Activated effector memory CD4-positive, alpha-beta T cell treated with anti-CD3 and anti-CD28 coated beads, Interleukin-2, amount 50 U/mL, for 16 hours (primary cell): ENCODE results near the gene PTPN4.
A peak's percentile ranks its signal among the peaks of the same experiment; 100 is the strongest.
"Not testable (repeated sequence)": the region's sequence is repeated elsewhere in the genome, so short reads cannot be mapped to it uniquely, and the experiment has no call there.

ENCODE experiments used
- DNase-seq: peaks from one replicate; pipeline ENCODE4 v3.0.0-alpha.2; 2020

Gene PTPN4

DNA sequence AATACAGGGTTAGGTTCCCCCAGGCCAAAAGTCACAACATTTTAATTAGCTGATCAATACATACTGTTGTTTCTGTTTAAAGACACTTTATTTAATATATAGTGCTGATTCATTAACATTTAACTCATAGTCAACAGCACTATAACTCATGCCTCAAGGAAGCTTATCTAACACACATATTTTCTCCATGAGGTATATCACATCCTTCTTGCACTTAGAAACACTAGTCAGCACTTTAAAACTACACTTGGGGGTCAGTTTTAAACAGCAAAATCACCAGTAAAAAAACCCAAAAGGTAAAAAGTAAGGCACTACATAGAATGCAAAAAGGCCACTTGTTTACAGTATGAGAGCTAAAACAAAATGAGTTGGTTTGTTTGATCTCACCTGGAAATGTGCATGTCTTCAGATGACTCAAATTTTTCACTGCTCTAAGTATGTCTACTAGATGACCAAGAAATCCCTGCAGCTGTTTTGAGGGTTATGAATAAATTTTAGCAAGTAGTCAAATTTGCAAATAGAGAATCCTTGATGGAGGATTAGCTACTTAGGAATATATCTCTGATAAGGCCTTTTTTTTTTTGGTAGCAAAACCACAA is 199.0 kb downstream of the PTPN4 start:
- DNase-seq = no peak

DNA sequence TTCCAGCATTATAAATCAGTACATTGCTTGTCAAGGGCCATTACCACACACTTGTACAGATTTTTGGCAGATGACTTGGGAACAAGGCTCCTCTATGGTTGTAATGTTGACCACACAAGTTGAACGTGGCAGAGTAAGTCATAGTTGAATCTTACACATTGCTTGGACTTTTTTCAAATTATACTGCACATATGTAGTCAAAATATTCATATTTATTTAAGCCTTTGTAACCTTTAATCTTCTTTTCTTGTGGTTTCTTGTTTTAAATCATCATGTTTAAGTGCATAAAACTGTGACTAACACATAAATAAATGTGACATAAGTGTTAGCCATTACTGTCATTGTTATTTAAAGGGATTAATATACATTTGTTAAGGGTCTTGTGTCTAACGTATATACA is 201.1 kb downstream of the PTPN4 start:
- DNase-seq = no peak

DNA sequence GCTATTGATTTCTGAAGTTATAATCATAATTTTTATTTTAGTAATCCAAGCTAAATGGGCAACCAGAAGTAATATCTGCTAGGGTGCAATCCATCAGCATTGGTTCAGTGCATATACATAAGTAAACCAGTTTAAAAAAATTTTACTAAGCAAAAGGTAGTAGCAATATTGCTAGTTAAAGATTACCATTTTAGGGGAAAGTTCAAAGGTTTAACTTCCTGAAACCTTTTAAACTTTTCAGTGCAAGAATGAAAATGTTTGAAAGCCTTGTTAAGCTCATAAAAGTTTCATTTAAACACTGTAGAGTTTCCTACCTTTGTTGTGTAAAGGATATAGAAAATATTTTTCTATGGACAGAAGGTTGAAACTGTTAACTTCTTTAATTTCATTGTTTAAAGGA is 222.2 kb downstream of the PTPN4 start:
- no peak for DNase-seq

DNA sequence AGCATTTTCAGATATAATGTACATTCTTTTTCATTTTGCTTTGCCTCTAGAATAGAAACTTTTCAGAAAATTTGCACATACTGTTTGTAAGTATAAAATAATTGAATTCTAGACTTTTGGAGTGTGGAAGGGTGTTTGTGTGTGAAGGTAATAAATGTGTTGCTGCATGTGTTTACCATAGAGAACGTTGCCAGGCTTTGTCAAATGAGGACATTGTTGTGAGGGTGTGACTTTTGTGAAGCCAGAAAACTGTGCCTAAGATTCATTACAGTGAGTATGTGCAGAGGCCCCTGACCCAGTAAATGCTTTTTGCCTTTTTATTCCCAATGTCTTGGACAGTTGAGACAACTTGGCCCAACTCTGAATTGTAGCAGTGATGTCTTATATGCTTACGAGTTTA is 222.8 kb downstream of the PTPN4 start:
- no peak for DNase-seq

DNA sequence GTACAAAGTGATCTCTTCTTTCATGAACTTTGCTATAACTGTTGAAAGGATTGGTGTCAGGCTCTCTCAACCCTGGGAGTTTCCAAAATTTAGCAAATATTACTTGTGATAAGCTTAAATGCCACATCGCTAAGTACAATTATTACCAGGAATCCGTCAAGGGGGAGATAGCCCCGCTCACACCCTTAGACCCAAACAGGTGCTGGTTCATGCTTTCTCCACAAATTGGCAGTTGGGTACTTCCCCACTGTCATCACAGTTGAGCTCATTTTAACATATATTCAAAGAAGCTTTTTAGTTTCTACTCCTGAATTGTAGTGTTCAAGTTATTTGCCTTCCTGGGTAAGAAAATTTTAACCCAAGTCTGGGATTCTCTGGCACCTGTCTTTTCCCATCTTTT is 223.4 kb downstream of the PTPN4 start:
- DNase-seq = no peak

DNA sequence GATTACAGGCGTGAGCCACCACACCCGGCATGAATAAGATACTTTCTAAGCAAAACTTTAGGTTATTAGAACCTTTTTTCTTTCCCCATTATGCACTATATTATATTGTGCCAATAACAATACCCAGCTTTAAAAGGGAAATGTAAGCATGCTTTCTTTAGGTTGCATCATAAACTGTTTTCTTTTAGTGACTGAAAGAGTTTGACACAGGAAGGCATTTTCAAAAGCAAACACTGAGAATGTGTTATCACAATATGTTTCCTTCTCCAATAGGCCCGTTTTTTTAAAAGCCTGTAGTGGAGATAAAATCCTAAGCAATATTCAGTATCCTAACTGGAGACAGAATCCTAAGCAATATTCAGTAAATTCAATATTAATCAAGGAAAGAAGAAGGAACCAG is 236.4 kb downstream of the PTPN4 start:
- DNase-seq = no peak

DNA sequence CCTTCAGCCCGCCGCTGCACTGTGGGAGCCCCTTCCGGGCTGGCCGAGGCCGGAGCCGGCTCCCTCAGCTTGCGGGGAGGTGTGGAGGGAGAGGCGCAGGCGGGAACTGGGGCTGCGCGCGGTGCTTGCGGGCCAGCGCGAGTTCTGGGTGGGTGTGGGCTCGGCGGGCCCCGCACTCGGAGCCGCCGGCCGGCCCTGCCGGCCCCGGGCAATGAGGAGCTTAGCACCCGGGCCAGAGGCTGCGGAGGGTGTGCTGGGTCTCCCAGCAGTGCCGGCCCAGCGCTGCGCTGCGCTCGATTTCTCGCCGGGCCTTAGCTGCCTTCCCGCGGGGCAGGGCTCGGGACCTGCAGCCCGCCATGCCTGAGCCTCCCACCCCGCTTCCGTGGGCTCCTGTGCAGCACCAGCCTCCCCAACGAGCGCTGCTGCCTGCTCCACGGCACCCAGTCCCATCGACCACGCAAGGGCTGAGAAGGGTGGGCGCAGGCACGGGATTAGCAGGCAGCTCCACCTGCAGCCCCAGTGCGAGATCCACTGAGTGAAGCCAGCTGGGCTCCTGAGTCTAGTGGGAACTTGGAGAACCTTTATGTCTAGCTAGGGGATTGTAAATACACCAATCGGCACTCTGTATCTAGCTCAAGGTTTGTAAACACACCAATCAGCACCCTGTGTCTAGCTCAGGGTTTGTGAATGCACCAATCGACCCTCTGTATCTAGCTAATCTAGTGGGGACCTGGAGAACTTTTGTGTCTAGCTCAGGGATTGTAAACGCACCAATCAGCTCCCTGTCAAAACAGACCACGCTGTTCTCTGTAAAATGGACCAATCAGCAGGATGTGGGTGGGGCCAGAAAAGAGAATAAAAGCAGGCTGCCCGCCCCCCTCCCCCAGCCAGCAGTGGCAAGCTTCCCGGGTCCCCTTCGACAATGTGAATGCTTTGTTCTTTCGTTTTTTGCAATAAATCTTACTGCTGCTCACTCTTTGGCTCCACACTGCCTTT is 237.5 kb downstream of the PTPN4 start:
- not testable (repeated sequence) for DNase-seq

DNA sequence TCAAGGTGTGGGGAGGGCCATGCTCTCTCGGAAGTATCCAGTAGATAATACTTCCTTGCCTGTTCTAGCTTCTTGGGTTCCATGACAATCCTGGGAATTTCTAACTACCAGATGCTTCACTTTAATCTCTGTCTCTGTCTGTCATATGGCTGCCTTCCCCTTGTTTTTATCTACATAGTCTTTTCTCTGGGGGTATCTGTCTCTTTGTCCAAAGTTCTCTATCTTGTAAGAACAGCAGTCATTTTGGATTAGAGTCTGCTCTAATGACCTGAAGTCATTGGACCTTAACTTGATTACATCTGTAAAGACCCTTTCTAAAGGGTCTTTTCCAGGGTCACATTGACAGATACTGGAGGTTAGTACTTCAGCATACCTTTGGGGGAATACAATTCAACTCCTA is 241.7 kb downstream of the PTPN4 start:
- no peak for DNase-seq

DNA sequence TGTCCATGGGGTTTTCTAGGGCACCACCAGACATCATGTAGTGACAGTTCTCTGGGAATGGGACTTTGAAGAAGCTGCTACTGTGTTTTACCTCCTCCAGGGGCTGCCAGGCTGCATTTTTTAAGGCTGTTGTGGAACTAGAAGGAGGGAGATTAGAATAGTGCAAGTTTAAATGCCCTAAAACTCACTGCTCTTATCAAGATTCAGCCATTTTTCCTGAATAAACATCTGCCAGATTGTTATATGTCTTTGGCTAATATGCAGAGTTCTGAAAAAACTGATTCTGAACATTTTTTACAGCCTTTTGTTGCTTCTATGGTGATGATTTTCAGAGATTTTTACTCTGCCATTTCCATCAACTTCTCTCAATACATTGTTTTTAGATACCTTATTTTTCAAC is 244.5 kb downstream of the PTPN4 start:
- DNase-seq = no peak

DNA sequence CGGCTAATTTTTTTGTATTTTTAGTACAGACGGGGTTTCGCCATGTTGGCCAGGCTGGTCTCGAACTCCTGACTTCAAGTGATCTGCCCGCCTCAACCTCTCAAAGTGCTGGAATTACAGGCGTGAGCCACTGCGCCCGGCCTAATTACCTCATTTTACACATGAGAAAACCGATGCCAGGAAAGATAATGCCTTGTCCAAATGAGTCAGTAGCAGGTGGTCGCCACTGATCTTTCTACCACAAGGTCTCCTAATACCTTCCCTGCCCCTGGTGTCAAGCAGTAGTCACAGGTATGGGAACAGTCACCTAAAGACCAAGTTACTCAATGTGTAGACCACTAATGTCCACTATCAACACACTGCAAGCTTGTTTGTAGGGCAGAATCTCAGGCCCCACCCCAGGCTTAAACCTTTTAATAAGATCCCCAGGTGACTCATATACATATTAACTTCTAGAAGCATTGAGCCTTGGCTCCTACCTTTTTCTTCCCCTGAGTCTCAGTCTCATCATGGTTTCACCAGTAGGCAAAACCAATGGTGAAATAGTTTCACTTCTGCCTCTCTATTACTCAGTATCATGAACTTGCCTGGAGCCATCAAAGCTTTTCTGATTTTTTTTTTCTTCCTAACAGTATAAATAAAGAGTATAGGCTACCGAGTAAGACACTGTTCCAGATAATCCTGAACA is 246.3 kb downstream of the PTPN4 start:
- DNase-seq = no peak

DNA sequence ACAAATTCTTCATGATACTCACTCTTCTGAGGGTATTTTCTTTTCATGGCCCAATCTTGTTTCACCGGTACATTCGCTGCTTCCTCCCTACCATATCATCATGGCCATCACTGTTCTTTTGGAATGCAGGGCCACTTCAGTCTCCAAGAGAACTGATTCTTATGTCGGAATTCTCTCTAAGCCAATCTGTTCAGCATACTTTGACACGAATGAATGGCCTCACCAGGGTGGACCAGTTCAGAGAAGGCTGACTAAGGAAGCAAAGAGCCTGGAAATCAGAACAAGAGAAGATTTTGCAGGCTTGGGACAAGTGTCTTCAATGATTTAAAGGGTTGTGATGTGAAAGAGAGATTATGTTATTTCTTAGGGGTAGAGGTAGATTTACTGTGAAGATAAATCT is 248.1 kb downstream of the PTPN4 start:
- no peak for DNase-seq

DNA sequence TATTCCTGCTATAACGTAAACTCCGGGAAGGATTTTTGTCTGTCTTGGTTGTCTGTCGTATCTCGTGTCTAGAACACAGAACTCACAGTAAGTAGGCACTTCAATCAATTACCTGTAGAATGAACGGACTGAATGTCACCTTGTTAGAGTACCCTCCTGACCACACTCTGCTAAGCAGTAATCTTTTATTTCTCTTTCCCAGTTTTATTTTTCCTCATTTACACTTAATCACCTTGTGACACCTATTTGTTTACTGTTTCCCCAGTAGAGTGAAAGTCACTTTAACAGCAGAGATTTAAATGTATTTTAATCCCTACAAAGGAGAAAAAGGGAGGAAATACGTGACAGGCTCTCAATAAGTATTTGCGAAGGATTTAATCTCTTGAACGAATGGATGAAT is 252.6 kb downstream of the PTPN4 start:
- DNase-seq = no peak

DNA sequence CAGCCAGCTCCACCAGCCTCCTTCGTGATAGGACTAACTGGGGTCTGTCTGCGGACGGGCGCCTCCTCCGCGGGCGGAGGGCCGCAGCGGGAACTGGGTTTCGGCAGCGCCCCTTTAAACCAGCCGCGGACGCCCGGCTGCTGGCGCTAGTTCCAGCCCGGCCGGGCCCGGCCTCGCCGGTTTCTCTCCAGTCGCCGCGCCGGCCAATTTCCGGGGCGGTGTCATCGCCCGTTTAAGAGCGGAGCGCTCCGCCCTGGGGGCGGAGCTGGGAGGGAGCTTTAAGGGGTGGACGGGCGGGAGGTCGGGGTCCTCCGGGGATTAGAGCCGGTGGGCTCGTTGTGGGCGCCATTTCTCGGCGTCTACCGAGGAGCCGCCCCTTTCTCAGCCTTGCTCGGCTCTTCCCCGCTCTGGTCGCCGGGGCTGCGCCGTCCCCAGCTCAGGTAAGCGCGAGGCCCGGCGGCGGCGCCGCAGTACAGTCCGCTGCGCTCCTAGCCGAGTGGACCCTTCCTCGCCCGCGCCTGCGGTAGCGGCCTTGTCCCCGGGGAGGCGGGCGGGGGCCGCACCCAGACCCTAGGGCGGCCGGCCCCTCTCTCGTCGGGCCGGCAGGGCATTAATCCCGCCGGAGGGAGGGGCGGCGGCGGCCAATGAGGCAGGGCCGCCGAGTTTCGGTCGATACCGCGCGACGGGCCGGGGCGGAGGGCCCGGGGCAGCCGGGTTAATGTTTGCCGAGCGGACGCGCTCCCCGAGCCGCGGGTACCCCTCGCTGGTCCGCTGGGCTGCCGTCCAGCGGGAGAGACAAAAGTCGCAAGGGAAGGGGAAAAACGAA is 253.3 kb downstream of the PTPN4 start, which contains the start of gene EPB41L5:
TSS of gene EPB41L5 (plus strand) at position 307 of the 826 bp plus-strand sequence. CDS start 6,008 bp downstream, outside the sequence.
- peak; percentile 93 for DNase-seq

DNA sequence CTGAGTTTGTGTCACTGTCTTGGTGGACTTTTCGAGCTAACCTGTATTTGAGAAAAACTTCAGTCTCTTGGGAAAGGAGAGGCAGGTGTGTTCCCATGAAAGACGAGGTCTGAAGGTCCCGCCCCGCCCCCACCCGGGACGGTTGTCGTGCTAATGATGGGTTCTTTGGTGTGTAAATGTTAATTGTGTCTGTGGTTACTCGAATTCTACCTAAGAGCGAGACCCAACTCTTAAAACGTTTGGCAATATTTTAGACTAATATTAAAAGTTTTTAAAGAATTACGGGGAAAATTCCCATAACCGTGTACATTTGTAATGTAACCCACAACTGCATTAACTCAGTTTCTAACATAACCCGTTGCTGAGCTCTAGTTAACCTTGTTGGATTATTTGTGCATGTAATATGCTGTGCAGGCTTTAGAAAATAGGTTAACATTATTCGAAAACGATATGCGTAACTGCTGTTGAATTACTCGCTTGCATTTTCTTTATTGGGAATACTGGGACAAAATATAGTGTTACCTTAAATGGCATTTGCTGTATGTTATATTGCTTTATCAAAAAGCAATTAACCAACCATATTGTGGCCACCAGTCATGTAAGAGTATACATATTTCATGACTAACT is 254.0 kb downstream of the PTPN4 start:
- DNase-seq = no peak

DNA sequence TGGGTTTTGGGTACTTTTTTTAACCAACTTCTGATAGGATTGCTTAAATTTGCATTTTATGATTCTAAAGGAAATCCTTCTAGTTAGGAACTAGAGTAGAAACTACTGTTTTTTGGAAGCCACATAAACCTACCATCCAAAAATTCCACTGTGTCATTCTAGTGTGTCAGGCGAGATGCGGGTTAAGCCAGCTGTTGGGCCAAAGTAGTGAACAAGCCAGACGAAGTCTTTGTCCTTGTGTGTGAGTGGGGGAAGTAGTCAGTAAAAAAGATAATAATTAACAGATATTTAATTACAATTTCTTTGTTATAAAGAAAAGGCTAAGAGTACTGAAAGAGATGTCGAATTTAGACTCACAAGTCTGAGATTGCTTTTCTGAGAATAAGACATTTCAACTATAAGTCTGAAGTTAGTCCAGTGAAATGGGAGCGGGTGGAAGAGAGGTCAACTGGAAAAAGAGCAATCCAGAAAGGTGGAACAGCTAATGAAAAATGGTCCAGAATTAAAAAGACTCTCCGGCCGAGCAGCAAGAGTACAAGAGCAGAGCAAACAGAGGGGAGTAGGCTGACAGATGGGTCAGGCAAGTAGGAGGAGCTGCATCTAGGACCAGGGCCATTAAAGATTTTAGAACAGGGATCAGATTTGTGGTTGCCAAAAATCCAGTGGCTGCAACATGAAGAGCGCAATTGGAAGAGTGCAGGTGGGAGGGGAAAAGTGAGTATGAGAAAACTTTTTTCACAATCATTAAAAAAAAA is 254.7 kb downstream of the PTPN4 start:
- DNase-seq = no peak

DNA sequence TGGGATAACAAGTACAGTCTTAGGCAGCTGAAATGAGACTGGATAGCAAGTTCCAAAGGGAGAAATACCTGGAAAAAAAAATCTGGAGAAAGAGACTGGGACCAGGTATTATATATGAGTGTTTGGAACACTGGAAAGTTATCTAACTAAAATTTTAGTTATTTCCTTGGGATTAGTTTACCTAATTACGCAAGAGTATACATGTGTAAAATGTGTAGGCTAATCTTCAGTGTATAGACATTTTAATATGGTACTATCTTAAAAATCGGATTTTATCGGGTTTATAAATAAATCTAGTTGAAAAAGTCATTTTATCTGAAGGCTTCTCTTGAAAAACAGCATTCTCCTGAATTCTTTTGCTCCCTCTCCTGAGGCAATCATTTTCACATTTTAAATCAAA is 257.1 kb downstream of the PTPN4 start:
- no peak for DNase-seq

DNA sequence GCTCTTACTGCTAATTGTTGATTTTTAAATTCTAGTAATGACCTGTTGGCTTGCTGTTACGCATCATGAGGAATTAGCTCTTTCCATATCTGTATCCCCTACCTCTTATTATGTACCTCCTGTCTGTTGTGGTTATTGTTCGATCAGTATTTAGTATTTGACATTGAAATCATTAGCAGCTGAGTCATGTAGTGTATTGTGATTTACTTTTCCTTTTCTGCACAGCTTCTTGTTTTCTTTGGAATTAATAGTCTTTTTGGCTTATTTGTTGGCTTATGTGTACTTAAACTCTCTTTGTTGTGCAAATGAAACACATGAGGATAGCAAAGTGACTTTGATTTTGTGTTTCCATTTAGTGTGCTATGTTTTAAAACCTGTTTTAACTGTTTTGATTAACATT is 257.5 kb downstream of the PTPN4 start:
- DNase-seq = no peak

DNA sequence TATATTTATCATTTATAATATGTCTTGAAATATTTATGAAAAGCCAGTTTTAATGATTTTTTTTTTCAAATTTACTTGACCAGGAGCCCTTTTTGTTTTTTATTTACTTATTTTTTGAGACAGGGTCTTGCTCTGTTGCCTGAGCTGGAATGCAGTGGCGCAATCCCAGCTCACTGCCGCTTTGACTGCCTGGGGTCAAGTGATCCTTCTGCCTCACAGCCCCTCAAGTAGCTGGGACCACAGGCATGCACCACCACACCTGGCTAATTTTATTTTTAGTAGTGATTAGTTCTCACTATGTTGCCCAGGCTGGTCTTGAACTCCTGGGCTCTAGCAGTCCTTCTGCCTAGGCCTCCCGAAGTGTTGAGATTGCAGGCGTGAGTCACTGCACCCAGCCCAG is 258.8 kb downstream of the PTPN4 start:
- no peak for DNase-seq

DNA sequence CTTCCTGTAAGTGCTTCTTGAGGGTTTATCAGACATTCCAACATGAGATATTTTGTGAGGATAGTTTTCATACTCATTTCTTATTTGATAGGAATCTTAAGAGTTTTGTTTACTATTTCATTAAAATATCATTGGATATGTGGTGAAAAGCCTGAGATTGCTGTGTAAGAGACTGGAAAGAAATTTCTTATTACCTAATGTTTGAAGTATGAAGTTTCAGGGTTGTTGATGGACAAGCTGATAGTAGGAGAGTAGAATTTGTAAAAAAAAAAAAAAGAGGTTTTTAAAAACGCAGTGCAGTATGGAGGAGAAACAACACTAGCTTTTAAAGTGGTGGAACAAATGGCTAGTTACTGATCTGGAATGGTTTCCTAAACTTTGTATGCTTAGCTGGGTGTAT is 260.8 kb downstream of the PTPN4 start:
- DNase-seq = no peak

DNA sequence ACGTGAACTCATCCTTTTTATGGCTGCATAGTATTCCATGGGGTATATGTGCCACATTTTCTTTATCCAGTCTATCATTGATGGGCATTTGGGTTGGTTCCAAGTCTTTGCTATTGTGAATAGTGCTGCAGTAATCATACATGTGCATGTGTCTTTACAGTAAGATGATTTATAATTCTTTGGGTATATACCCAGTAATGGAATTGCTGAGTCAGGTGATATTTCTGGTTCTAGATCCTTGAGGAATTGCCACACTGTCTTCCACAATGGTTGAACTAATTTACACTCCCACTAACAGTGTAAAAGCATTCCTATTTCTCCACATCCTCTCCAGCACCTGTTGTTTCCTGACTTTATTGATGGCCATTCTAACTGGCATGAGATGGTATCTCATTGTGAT is 262.8 kb downstream of the PTPN4 start:
- DNase-seq = not testable (repeated sequence)

DNA sequence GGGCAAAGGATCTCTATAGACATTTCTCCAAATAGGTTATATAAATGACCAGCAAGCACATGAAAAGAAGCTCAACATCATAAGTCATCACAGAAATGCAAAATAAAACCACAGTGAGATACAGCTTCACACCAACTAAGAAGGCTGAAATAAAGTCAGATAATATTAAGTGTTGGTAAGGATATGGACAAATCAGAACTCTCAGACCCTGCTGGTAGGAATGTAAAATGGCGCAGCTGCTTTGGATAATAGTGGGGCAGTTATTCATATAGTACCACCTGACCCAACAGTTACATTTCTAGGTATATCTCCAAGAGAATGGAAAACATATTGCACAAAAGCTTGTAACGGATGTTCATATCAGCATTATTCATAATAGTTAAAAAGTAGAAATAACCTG is 267.2 kb downstream of the PTPN4 start:
- DNase-seq = no peak

DNA sequence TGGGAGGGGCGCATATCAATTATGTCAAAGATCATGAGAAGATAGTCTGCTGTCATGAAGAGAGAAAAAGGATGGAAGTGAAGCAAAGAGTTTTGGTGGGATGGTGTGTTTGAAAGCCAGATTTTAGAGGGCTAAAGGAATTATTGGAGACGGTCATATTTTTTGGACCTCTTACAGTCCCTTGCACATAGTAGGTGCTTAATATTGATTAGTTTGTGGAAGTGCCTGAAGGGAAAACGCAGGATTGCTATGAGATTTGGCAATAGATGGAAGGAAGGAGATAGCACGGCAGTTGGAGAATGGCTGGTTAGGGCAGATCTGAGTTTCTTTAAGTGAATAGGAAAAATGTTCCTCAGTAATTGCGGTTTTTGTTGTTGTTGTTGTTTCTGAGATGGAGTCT is 269.1 kb downstream of the PTPN4 start:
- DNase-seq = no peak
